Spinal cord (tissue), 10 donors: Measurements from ENCODE around the gene CEP89. TPM values are rescaled to one million over a fixed set of nuclear protein-coding genes. Genes with fewer than 3 reads are reported as not detected.
"Not testable (repeated sequence)": the region's sequence is repeated elsewhere in the genome, so short reads cannot be mapped to it uniquely, and the experiment has no call there.

Experiments
- DNase-seq, 6 donors: peaks; one replicate each; pipeline versions ENCODE4 v3.0.0 to v3.0.0-alpha.2; 2013 to 2015; ENCODE audit warnings: low spot score in 6 of 6, low read depth in 4 of 6
- H3K27ac ChIP-seq: one replicate; pipeline ENCODE4 v1.5.1; 2013; ENCODE audit warnings: low read depth, low read length, control low read depth
- H3K27me3 ChIP-seq: one replicate; pipeline ENCODE4 v1.6.1; 2013; ENCODE audit warnings: low read length; ENCODE audit not compliant: control insufficient read depth, insufficient read depth
- H3K36me3 ChIP-seq: one replicate; pipeline ENCODE4 v1.6.1; 2013; ENCODE audit warnings: low read length; ENCODE audit not compliant: control insufficient read depth, insufficient read depth
- H3K4me1 ChIP-seq: one replicate; pipeline ENCODE4 v1.6.1; 2013; ENCODE audit warnings: low read length; ENCODE audit not compliant: control insufficient read depth, insufficient read depth
- H3K4me3 ChIP-seq: one replicate; pipeline ENCODE4 v1.5.1; 2013; ENCODE audit warnings: low read depth, low read length, control low read depth
- H3K9me3 ChIP-seq: one replicate; pipeline ENCODE4 v1.6.1; 2013; ENCODE audit warnings: low read length; ENCODE audit not compliant: control insufficient read depth, insufficient read depth
- WGBS: methylation state at CpG from one replicate; pipeline ENCODE4 v1.1.5; 2013; ENCODE audit warnings: missing lambda C conversion rate; ENCODE audit not compliant: insufficient coverage; 5-methylcytosine and 5-hydroxymethylcytosine counted together
- polyA plus RNA-seq, 2 donors: library from polyadenylated mRNA; unstranded; fragments of 120-200 nt; gene quantifications; one replicate each; pipeline ENCODE4 v1.2.1, GENCODE V29; 2013; ENCODE audit not compliant: insufficient read length in 2 of 2
- total RNA-seq, 2 donors: library from RNA; depleted of rRNA in 1 of 2; stranded (reverse); fragments of 120-200 nt in 1 of 2; fragments of >200 nt in 1 of 2; gene quantifications; one replicate each; pipeline versions ENCODE4 v1.2.3 to v1.2.4, GENCODE V29; 2013 to 2014
- donor health status: healthy.

The CEP89 gene
- total and polyA plus RNA-seq, 4 donors, result 9.0 to 41.8 (median 26.3) TPM

DNA sequence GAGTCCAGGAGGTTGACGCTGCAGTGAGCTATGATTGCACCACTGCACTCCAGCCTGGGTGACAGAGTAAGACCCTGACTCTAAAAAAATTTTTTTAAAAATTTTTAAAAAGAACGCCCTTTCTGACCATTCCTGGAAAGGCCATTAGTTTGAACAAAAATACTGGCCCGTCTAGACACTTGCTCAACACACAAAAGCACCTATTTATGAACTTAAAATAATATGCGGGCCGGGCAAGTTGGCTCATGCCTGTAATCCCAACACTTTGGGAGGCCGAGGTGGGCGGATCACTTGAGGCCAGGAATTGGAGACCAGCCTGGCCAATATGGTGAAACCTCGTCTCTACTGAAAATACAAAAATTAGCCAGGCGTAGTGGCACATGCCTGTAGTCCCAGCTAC lies 104.3 kb downstream of the CEP89 start:
- WGBS, result 92% methylated on average over 9 of the region's 9 CpGs
- not testable (repeated sequence) for H3K4me3 ChIP-seq

DNA sequence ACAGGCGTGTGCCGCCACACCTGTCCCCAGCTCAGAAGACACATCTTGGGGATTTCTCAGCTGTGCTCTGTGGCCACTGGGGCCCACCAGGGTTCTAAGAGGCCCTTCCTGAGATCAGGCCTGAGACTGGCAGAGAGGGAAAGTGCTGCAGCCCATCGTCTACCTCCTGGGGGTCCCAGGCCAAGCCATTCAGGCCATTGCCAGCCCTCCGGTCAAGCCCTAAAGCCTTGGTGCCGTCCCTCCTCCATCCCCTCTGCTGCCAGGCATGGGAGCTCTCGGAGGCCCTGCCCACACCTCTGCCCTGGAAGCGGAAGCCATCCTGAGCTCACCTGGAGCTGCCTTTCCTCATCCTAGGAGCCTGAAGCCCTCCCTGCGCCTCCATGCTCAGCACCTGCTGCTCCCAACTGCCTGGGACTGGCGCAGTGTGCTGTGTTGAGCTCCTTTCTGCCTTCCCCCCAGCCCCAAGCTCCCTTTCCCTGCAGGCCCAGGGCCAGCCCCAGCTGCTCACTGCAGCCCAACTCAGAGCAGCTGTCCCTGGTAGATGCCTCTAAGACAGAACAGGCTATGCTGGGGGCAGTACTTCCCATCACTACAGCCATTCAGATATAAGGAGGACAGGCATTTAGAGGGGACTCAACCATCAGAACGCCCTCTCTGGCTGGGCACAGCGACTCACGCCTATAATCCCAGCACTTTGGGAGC lies 105.0 kb downstream of the CEP89 start:
- Histone ChIP-seq H3K9me3 (no peaks in the 10 kb centered on the region), H3K27ac (no peak overlapping the region), H3K27me3 (no peaks in the 10 kb centered on the region), H3K36me3 (peaks cover 15% of the 10 kb centered on the region), H3K4me1 (peaks cover 3% of the 10 kb centered on the region), H3K4me3 (no peak overlapping the region)
- DNase-seq, result no peak
- 93% methylated on average over 12 of the region's 12 CpGs for WGBS

More for the DNA sequence above, 104.3 kb downstream of the CEP89 start:
- H3K27me3 ChIP-seq, H3K27ac ChIP-seq, H3K4me1 ChIP-seq, DNase-seq, H3K9me3 ChIP-seq: not testable (repeated sequence)
- H3K36me3 ChIP-seq, result peaks cover 12% of the 10 kb centered on the region

DNA sequence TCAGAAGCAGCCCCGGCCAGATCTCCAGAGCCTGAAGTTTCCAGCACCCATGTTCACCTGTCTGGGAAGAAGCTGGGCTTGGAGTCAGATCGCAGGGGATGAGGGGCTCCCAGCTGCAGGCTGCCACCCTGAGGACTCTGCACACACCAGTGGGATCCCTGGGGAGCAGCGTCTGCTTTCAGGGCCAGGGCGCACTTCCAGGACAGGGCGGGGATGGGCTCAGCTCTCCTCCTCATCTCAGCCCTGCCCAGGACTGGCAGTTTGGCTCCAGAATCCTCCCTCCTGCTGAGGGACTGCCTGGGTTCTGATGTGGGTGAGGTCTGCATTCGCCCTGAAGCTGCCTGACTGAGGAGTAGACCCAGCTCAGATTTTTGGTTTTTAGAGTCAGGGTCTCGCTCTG lies 105.7 kb downstream of the CEP89 start:
- Histone ChIP-seq H3K4me1 (peaks cover 3% of the 10 kb centered on the region), H3K27ac (no peak overlapping the region), H3K27me3 (no peaks in the 10 kb centered on the region), H3K9me3 (no peaks in the 10 kb centered on the region), H3K36me3 (peaks cover 15% of the 10 kb centered on the region), H3K4me3 (no peak overlapping the region)
- DNase-seq, result no peak
- WGBS, result 94% methylated on average over 6 of the region's 7 CpGs

DNA sequence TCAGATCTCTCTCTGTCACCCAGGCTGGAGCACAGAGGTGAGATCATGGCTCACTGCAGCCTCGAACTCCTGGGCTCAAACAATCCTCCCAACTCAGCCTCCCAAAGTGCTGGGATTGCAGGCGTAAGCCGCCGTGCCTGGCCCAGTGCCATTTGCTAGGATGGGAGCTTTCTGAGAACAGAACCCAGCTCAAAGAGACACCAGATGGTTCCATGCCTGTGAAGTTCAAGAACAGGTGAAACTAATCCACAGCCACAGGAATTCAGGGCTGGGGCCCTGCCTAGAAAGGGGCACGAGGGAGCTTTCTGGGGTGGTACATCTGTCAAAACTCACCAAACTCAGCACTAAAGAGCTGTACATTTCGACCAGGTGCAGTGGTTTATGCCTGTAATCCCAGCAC lies 106.4 kb downstream of the CEP89 start:
- WGBS, result 92% methylated on average over 4 of the region's 6 CpGs

DNA sequence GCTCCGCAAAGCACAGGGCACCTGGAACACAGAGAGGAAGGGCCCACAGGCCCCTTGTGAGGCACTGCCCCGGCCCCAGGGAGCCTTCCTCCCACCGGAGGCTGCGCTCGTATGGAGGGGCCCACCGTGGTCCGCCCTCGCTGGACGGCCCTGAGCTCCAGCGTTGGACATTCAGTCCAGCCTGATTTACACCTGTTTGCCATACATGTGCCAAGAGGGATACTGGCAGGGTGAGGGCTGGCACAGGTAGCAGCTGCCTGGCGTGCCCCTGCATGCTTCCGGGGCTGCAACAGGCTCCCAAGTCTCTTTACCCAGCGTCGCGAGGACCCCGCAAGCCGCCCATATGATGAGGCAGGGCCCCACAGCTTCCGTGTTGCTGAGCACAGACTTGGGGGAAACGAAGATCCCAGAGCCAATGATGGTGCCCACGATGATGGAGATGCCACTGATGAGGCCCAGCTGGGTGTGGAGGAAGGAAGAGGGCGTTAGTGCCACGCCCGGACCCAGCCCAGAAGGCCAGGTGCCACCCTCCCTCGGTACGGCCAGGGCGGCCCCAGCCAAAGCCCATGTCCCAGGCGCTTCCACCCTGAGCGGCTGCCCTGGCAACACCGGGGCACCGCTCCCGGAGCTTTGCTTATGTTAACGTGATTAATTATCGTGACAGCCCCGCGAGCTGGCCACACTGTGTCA lies 107.3 kb downstream of the CEP89 start:
- H3K4me1 ChIP-seq, result no peaks in the 10 kb centered on the region
- H3K36me3 ChIP-seq, result peaks cover 19% of the 10 kb centered on the region
- no peaks in the 10 kb centered on the region for H3K27me3 ChIP-seq
- H3K9me3 ChIP-seq, result no peaks in the 10 kb centered on the region
- no peak overlapping the region for H3K4me3 ChIP-seq
- WGBS, result 88% methylated on average over 34 of the region's 35 CpGs
- DNase-seq, result no peak
- no peak overlapping the region for H3K27ac ChIP-seq

More for the DNA sequence above, 106.4 kb downstream of the CEP89 start:
- Histone ChIP-seq H3K4me1 (no peaks in the 10 kb centered on the region), H3K4me3 (no peak overlapping the region), H3K9me3 (no peaks in the 10 kb centered on the region), H3K36me3 (peaks cover 15% of the 10 kb centered on the region), H3K27ac (no peak overlapping the region), H3K27me3 (no peaks in the 10 kb centered on the region)
- DNase-seq, result no peak

DNA sequence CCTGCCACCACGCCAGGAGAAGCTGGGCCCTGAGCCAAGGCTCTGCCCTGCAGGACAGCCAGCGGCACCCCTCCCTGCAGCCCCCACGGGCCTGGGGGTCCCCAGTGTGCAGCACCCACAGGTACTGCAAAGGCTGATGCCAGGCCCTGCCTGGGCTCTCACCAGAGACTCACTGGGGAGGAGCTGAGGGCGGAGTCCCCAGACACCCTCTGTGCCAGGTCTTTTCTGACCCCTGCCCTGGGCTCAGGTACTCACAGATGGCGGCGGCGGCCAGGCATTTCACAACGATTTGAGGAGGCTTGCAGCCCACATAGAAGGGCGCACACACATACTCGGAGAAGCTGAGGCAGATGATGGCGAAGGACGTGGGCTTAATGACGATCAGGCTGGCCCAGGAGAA lies 107.9 kb downstream of the CEP89 start:
- Histone ChIP-seq H3K27me3 (no peaks in the 10 kb centered on the region), H3K9me3 (no peaks in the 10 kb centered on the region), H3K36me3 (peaks cover 20% of the 10 kb centered on the region), H3K4me1 (no peaks in the 10 kb centered on the region), H3K27ac (no peak overlapping the region), H3K4me3 (no peak overlapping the region)
- no peak for DNase-seq
- WGBS, result 94% methylated on average over 13 of the region's 13 CpGs

DNA sequence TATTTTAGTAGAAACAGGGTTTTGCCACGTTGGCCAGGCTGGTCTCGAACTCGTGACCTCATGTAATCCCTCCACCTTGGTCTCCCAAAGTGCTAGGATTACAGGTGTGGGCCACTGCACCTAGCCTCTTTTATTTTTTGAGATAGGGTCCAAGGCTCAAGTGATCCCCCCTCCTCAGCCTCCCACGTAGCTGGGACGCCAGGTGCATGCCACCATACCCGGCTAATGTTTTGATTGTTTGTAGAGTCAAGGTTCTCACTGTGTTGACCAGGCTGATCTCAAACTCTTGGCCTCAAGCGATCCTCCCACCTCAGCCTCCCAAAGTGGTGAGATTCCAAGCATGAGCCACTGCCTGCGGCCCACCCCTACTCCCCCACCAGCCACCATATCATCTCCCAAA lies 108.5 kb downstream of the CEP89 start:
- Histone ChIP-seq H3K4me1 (no peaks in the 10 kb centered on the region), H3K27me3 (no peaks in the 10 kb centered on the region), H3K27ac (no peak overlapping the region), H3K36me3 (peaks cover 23% of the 10 kb centered on the region), H3K9me3 (no peaks in the 10 kb centered on the region), H3K4me3 (no peak overlapping the region)
- WGBS, result 91% methylated on average over 5 of the region's 8 CpGs
- DNase-seq, result no peak

DNA sequence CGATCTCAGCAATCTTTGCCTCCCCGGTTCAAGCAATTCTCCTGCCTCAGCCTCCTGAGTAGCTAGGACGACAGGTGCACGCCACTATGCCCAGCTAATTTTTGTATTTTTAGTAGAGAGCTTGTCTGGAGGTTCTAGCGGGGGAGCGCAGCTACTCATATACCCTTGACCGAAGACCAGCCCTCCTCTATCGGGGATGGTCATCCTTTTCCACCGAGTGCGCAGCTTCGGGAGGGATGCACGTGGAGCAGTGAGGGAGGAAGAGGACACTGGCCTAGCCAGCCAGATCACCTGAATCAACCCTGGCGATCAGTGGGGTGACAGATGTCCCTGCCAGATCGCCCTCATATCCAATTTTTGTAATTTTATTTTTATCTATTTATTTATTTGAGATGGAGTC lies 109.0 kb downstream of the CEP89 start:
- no peak overlapping the region for H3K27ac ChIP-seq
- no peak for DNase-seq
- WGBS, result 93% methylated on average over 3 of the region's 14 CpGs
- H3K27me3 ChIP-seq, result no peaks in the 10 kb centered on the region
- peaks cover 26% of the 10 kb centered on the region for H3K36me3 ChIP-seq
- H3K9me3 ChIP-seq, result no peaks in the 10 kb centered on the region
- no peaks in the 10 kb centered on the region for H3K4me1 ChIP-seq
- H3K4me3 ChIP-seq, result no peak overlapping the region

DNA sequence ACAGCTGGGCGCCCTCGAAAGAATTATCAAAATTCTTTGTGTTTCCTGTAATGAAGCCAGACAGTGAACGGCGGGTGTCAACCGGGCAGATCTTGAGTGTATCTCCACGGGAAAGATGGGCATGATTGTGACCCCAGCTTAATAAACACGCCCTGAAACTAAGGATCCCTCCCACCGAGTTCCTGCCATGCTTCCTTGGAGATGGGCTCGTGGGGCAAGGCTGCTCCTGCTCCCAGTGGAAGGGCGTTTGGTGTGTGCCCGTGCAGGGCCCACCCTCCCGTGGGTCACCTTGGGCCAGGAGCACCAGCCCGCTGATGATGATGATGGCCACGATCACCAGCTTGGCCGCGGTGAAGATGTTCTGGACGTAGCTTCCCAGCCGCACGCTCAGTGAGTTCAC lies 109.6 kb downstream of the CEP89 start:
- Histone ChIP-seq H3K9me3 (no peaks in the 10 kb centered on the region), H3K27ac (no peak overlapping the region), H3K27me3 (no peaks in the 10 kb centered on the region), H3K36me3 (peaks cover 26% of the 10 kb centered on the region), H3K4me1 (no peaks in the 10 kb centered on the region), H3K4me3 (no peak overlapping the region)
- 90% methylated on average over 19 of the region's 19 CpGs for WGBS
- no peak for DNase-seq

DNA sequence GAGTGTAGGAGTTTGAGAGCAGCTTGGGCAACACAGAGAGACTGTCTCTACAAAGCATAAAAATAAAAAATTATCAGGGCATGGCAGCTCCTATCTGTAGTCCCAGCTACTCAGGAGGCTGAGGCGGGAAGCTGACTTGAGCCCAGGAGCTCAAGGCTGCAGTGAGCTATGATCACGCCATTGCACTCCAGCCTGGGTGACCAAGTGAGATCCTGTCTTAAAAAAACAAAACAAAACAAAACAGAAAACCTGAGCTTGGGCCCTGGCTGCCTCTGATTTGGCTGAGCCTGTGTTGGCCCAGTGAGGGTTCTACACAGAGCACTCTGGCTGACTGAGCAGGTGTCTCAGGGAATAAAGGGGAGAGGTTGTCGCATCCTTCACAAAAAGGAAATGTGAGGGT lies 110.2 kb downstream of the CEP89 start:
- no peaks in the 10 kb centered on the region for H3K9me3 ChIP-seq
- H3K4me1 ChIP-seq, result no peaks in the 10 kb centered on the region
- DNase-seq, result no peak
- no peak overlapping the region for H3K27ac ChIP-seq
- no peak overlapping the region for H3K4me3 ChIP-seq
- H3K27me3 ChIP-seq, result no peaks in the 10 kb centered on the region
- WGBS, result 100% methylated on average over 2 of the region's 3 CpGs
- H3K36me3 ChIP-seq, result peaks cover 26% of the 10 kb centered on the region
